ENCODE measurements around the gene CACNA1G. TPM values are rescaled to one million over a fixed set of nuclear protein-coding genes. Genes with fewer than 3 reads are reported as not detected.
A peak's percentile ranks its signal among the peaks of the same experiment; 100 is the strongest.

The CACNA1G gene
- total RNA-seq, 1 experiment from 2014 or later, result 0.04 TPM

- Histone ChIP-seq H2AFZ (ENCODE audit: low read length) (no peak overlapping the region), H3K9me2 (replicated peaks; ENCODE audit: low read length) (no peaks in the 10 kb centered on the region), H3K4me1 (ENCODE audit: insufficient read depth, low read length) (no peaks in the 10 kb centered on the region), H3F3A (ENCODE audit: low read length, unreplicated experiment) (no peaks in the 10 kb centered on the region), H3K4me3 (ENCODE audit: low read length) (no peak overlapping the region), H3K9me3 (ENCODE audit: low read length) (no peaks in the 10 kb centered on the region), H3K27ac (ENCODE audit: low read length) (no peak overlapping the region), H3K27me3 (ENCODE audit: low read length) (no peaks in the 10 kb centered on the region), H3K9ac (ENCODE audit: low read length) (no peak overlapping the region), H4K20me1 (ENCODE audit: low read length) (no peaks in the 10 kb centered on the region), H3K4me2 (ENCODE audit: low read length) (no peak overlapping the region), H3K36me3 (ENCODE audit: low read depth, low read length) (no peaks in the 10 kb centered on the region), H3K79me2 (ENCODE audit: low read length) (no peaks in the 10 kb centered on the region)
- ChIA-PET POLR2A (ENCODE audit: unreplicated experiment) (no interaction called here), CTCF (no interaction called here)
- intact Hi-C loops (cut with micrococcal nuclease), result no loop called here
- BruUV-seq (replicated peaks), result no TSS peak
- ATAC-seq (peak; percentile 32; the same call in 1 of the 2 replicates), DNase-seq (no peak)
- TF ChIP-seq EZH2 (IDR thresholded peaks at IDR 0.05; ENCODE audit: low read length, unreplicated experiment) (no peak), EZH2phosphoT487 (IDR thresholded peaks at IDR 0.05; ENCODE audit: borderline replicate concordance, low read length) (no peak)
- TF ChIP-seq, protein P1, sequence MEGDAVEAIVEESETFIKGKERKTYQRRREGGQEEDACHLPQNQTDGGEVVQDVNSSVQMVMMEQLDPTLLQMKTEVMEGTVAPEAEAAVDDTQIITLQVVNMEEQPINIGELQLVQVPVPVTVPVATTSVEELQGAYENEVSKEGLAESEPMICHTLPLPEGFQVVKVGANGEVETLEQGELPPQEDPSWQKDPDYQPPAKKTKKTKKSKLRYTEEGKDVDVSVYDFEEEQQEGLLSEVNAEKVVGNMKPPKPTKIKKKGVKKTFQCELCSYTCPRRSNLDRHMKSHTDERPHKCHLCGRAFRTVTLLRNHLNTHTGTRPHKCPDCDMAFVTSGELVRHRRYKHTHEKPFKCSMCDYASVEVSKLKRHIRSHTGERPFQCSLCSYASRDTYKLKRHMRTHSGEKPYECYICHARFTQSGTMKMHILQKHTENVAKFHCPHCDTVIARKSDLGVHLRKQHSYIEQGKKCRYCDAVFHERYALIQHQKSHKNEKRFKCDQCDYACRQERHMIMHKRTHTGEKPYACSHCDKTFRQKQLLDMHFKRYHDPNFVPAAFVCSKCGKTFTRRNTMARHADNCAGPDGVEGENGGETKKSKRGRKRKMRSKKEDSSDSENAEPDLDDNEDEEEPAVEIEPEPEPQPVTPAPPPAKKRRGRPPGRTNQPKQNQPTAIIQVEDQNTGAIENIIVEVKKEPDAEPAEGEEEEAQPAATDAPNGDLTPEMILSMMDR (conservative IDR thresholded peaks at IDR 0.05; ENCODE audit: low read depth, low read length), result no peak
These were observed 51.1 kb downstream of the CACNA1G start for GRCh38 chr17:50611634-50612033.

DNA sequence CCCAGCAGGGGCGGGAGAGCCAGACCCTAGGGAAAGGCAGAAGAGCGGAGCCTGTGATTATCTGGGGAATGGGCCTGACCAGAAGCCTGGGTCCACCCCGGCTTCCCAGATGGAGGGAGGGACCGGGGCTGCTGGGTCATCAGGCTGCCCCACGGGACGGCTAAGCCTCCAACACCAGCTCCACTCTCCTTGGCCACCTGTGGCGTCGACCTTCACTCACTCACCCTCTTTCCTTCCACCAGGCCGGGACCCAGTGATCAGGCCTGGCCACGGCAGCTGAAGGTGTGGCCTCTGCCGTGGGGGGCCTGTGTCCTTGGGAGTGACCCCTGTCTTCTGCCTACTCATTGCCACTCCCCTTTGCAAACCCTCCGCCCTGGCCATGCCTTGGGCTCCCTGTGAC, 51.8 kb downstream of the CACNA1G start:
- intact Hi-C loops (cut with micrococcal nuclease), result no loop called here
- no peaks in the 10 kb centered on the region for H3K4me1 ChIP-seq (ENCODE audit: insufficient read depth, low read length)
- no peaks in the 10 kb centered on the region for H3K27me3 ChIP-seq (ENCODE audit: low read length)
- no peak overlapping the region for H3K27ac ChIP-seq (ENCODE audit: low read length)
- no peak overlapping the region for H3K9ac ChIP-seq (ENCODE audit: low read length)
- no TSS peak for BruUV-seq (replicated peaks)
- POLR2A ChIA-PET (ENCODE audit: unreplicated experiment), result no interaction called here
- DNase-seq (no peak), ATAC-seq (no peak)
- no peaks in the 10 kb centered on the region for H3F3A ChIP-seq (ENCODE audit: low read length, unreplicated experiment)
- CTCF ChIA-PET, result no interaction called here
- TF ChIP-seq EZH2phosphoT487 (IDR thresholded peaks at IDR 0.05; ENCODE audit: borderline replicate concordance, low read length), result no peak
- TF ChIP-seq, protein P1 (conservative IDR thresholded peaks at IDR 0.05; ENCODE audit: low read depth, low read length), result no peak
- TF ChIP-seq EZH2 (IDR thresholded peaks at IDR 0.05; ENCODE audit: low read length, unreplicated experiment), result no peak
- H3K79me2 ChIP-seq (ENCODE audit: low read length), result no peaks in the 10 kb centered on the region
- H3K36me3 ChIP-seq (ENCODE audit: low read depth, low read length), result no peaks in the 10 kb centered on the region
- no peaks in the 10 kb centered on the region for H3K9me2 ChIP-seq (replicated peaks; ENCODE audit: low read length)
- no peak overlapping the region for H2AFZ ChIP-seq (ENCODE audit: low read length)
- H3K9me3 ChIP-seq (ENCODE audit: low read length), result no peaks in the 10 kb centered on the region
- H4K20me1 ChIP-seq (ENCODE audit: low read length), result no peaks in the 10 kb centered on the region
- no peak overlapping the region for H3K4me2 ChIP-seq (ENCODE audit: low read length)
- no peak overlapping the region for H3K4me3 ChIP-seq (ENCODE audit: low read length)

DNA sequence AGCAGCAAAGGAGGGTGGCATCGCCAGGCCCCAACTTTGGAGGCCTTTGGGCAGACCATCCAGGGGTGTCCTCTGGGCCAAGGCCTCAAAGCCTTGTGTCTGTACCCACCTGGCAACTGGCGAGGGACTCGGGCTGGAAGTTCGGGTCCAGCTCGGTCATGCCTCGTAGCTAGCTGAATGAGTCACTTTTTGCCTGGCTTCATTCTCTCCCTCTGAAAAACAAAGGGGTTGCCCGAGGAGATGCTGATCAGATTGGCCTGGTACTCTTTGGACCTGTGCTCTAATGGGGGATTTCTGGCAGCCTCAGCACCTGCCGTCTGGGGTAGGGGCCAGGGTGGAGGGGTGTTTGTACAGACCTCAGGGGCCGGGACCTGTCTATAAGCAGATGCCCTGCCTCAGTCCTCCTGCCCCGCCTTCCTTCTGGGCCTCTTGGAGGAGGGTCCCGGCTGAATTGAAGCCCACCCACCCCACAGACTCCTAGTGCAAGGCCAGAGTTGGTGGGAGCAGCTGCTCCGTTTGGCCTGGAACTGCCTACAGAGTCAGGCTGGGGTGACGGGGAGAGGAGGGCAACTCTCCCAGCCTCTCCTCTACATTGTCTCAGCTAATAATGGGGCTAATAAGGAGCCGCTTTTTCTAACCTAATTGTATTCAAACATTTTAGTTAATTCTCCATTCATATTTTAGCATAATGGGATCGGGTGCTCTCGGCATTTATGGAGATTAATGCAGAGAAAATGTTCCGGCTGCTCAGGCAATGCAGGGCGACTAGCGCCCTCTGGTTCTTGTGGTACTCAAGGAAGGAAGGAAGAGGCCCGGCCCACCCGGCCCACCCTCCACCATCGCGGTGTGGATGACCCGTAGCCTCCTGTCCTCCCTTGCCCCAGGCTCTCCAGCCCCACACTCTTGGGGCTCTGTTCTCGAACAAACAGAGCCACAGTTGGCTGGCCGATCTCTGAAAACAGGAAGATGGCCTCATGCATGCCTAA, 52.8 kb downstream of the CACNA1G start:
- H3K79me2 ChIP-seq (ENCODE audit: low read length), result no peaks in the 10 kb centered on the region
- H3K9me3 ChIP-seq (ENCODE audit: low read length), result no peaks in the 10 kb centered on the region
- DNase-seq, result peak; percentile 20
- no peak overlapping the region for H3K9ac ChIP-seq (ENCODE audit: low read length)
- H3K27ac ChIP-seq (ENCODE audit: low read length), result no peak overlapping the region
- no peaks in the 10 kb centered on the region for H3K36me3 ChIP-seq (ENCODE audit: low read depth, low read length)
- no peak overlapping the region for H3K4me3 ChIP-seq (ENCODE audit: low read length)
- H3F3A ChIP-seq (ENCODE audit: low read length, unreplicated experiment), result no peaks in the 10 kb centered on the region
- no peak overlapping the region for H3K4me2 ChIP-seq (ENCODE audit: low read length)
- no peaks in the 10 kb centered on the region for H3K4me1 ChIP-seq (ENCODE audit: insufficient read depth, low read length)
- POLR2A ChIA-PET (ENCODE audit: unreplicated experiment), result no interaction called here
- CTCF ChIA-PET, result no interaction called here
- BruUV-seq (replicated peaks), result no TSS peak
- no peak overlapping the region for H2AFZ ChIP-seq (ENCODE audit: low read length)
- TF ChIP-seq EZH2 (IDR thresholded peaks at IDR 0.05; ENCODE audit: low read length, unreplicated experiment) (no peak), EZH2phosphoT487 (IDR thresholded peaks at IDR 0.05; ENCODE audit: borderline replicate concordance, low read length) (no peak)
- TF ChIP-seq, protein P1 (conservative IDR thresholded peaks at IDR 0.05; ENCODE audit: low read depth, low read length), result no peak
- H4K20me1 ChIP-seq (ENCODE audit: low read length), result no peaks in the 10 kb centered on the region
- H3K27me3 ChIP-seq (ENCODE audit: low read length), result no peaks in the 10 kb centered on the region
- H3K9me2 ChIP-seq (replicated peaks; ENCODE audit: low read length), result no peaks in the 10 kb centered on the region
- intact Hi-C loops (cut with micrococcal nuclease), result no loop called here
- ATAC-seq, result no peak

Data from PC-3 (cell line).